LNCAP (cell line): ENCODE results near the gene RBM15.

Source experiments
- CTCF ChIP-seq: fragments of 450-650 bp; IDR thresholded peaks from 2 replicates; pipeline ENCODE4 v1.5.1; 2017; ENCODE audit warnings: mild to moderate bottlenecking

RBM15 gene

DNA sequence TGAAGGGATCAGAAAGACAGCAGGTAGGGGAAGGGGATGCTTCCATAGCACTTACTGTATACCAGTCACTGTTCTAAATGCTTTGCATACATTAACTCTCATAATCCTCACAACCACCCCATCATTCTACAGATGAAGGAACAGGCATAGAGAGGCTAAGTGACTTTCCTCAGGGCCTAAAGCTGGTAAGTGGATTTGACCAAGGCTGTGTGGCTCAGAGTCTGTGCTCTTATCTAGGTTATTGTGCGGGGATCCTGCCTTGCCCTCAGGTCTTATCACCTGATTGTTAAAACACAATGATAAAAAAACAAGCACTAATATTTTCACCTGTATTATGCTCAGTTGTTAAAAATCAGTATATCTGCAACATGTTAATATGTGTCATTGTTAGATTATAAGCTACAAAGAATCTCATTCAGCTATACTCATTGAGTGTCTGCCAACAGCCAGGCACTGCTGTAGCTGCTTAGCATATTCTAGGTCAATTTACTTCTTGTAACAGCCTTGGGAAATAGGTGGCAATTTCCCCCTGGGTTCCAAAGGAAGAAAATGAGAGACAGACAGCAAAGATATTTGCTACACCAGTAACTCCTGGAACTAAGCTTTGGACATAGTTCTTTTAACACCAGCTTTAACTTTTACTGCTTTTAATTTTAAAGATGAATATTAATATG, 38.6 kb upstream of the RBM15 start:
- TF ChIP-seq CTCF: no peak

DNA sequence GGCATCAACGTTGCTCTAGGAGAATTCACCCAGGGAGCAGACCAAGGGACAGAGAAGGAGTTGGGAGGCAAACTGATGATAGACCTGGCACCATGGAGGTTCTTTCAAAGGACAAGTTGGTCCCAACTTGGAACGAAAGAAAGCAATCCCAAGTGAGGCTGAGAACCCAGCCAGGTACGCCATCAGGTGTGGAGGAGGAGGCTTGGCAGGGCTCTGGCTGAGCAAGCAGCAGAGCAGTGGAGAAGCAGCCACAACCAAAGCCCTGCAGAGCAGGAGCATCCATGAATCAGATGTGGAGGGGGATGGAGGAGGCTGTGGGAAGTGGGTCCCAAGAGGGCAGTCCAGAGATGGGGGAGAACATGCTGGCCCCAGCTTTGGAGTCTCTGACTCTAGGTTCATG, 36.3 kb upstream of the RBM15 start:
- TF ChIP-seq CTCF: no peak

- TF ChIP-seq CTCF: no peak
Observed at GRCh38 chr1:110305900-110306420, 33.2 kb upstream of the RBM15 start.

- TF ChIP-seq CTCF: no peak
Observed at GRCh38 chr1:110307239-110307974, 31.8 kb upstream of the RBM15 start.

- TF ChIP-seq CTCF: no peak
Observed at GRCh38 chr1:110308247-110308646, 30.9 kb upstream of the RBM15 start.

DNA sequence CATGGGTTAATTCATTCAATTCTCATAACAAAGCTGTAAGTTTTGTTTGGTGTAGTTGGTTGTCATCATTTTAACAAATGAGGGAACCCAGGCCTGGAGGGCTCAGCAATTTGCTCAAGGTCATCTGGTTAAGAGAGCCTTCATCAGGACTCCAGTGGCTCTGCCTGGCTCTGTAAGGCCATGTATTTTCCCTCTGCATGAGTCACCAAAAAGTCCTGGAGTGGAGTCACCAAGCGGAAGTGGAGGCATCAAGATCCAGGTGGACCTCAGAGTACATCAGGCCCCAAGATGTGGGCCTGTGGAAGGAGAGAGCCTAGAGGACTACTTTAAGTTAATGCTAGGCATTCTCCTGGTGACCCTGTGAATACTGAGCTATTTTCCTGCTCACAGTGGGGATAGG, 30.0 kb upstream of the RBM15 start:
- no peak for TF ChIP-seq CTCF

DNA sequence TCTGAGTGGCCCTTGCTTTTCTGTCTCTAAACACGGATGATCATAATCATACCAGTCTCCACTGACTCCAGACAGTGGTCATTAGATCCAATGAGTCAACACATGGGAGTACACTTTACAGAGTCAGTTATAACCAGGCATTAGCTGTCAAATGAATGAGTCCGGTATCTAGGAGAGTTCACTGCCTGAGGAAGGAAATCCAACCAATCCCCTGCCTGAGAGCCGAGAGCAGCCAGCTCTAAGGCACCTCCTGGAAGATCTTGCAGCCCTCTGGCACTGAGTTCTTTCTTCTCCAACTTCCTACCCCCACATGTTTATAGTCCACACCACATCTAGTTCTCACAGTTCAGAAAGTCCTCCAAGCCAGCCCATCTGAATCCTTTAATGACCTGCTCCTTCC, 29.4 kb upstream of the RBM15 start:
- no peak for TF ChIP-seq CTCF
